Measurements from ENCODE around the gene C3orf62. TPM values are rescaled to one million over a fixed set of nuclear protein-coding genes. Genes with fewer than 3 reads are reported as not detected.
A peak's percentile ranks its signal among the peaks of the same experiment; 100 is the strongest.

C3orf62 gene
- total RNA-seq (1 to 10 TPM; 4.5 to 6.1 TPM), polyA plus RNA-seq (ENCODE audit: insufficient read length in 2 of 2) (10 to 100 TPM; 12.6 to 19.5 TPM)
- long read RNA-seq, donor 1, full-length matches to known transcripts, result 3 of 3 reads
- long read RNA-seq, donor 1, partial matches to known transcripts, result 0 of 3 reads
- long read RNA-seq, donor 1, other reads (novel, unspliced or antisense), result 0 of 3 reads
- long read RNA-seq, donor 2, full-length matches to known transcripts, result 1 of 1 reads
- long read RNA-seq, donor 2, partial matches to known transcripts, result 0 of 1 reads
- long read RNA-seq, donor 2, other reads (novel, unspliced or antisense), result 0 of 1 reads
- long read RNA-seq, donor 3, full-length matches to known transcripts, result 4 of 4 reads
- long read RNA-seq, donor 3, partial matches to known transcripts, result 0 of 4 reads
- long read RNA-seq, donor 3, other reads (novel, unspliced or antisense), result 0 of 4 reads
- long read RNA-seq, donor 4, partial matches to known transcripts, result 0 of 1 reads
- long read RNA-seq, donor 4, other reads (novel, unspliced or antisense), result 0 of 1 reads

DNA sequence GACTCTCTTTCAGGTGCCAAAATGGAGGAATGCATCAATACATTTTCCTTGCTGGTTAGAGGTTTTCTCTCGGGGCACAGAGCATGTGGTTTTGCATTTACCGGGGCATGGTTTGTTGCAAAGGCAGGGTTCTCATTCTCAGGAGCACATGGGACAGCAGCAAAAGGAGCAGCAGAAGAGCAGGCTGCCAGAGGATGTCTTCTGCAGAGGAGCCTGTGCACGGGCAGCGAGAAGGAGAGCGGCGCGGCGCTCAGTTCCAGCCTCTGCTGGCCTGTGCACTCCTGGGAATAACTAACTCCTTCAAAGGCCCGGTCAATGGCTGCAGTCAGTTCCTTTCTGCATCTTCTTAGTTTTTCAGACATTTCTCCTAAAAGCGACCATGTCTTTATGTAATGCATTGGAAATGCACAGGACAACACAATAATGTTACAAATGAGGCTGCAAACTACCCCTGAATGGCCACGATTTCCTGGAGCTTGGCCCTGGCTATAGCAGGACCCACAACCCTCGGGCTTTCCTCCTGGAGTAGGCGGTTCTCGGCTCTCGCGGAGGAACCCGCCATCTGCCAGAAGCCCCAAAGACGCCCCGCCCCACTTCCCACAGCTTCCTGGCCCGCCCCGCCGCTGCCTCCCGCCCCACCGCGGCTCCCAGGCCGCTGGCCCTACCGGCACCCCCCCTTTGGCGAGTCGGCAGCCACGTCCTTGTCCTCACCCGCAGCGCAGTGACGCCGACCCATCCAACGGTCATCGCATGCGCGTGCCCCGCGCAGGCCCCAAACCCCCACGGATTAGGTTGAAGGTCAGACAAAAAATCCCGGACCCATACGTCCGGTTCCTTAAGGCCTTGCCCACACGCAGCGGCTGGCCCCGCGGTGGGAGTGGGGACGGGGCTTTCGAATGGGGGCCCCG lies at the start of gene C3orf62:
C3orf62 (minus strand) TSS at position 758 of the 908 bp plus-strand sequence; CDS start at position 398, 360 bp downstream.
- H3K4me3 ChIP-seq (ENCODE audit: low read depth, low read length), result peak within 1 kb of the TSS; percentile 59
- H3K36me3 ChIP-seq (ENCODE audit: control insufficient read depth, insufficient read depth, low read length), result peaks cover 33% of the 10 kb centered on the region
- no peaks in the 10 kb centered on the region for H3K9me3 ChIP-seq (ENCODE audit: control insufficient read depth, insufficient read depth, low read length)
- H3K27me3 ChIP-seq (ENCODE audit: control insufficient read depth, insufficient read depth, low read length), result no peaks in the 10 kb centered on the region
- peak within 1 kb of the TSS; percentile 96 for H3K27ac ChIP-seq (ENCODE audit: low read depth, low read length)
- WGBS (ENCODE audit: insufficient coverage), result 5% methylated on average over 43 of the region's 51 CpGs
- peaks cover 18% of the 10 kb centered on the region for H3K4me1 ChIP-seq (ENCODE audit: control insufficient read depth, insufficient read depth, low read length)
- DNase-seq (ENCODE audit: low read depth in 4 of 6, low spot score in 6 of 6), result peak in 5 of 6 donors; percentile 53 to 91 (median 68)

DNA sequence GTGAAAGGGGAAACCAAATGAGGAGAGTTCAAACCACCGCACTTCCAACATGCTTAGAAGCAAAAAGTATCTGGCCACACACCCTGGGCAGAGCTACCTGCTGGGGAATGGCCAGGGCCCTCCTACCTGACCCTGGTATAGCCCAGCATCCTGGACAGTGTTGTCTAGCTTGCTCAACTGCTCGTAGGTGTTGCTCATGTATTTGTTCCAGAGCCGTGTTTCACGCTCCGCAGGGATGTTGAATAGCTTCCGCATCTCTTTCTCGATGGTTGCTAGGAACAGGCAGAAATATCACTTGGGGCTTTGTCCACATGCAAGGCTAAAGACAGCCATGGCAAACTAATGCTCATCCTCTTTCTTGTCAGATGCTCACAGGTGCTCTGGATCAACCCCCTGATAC lies 47.7 kb upstream of the C3orf62 start:
- Histone ChIP-seq H3K9me3 (ENCODE audit: control insufficient read depth, insufficient read depth, low read length) (no peaks in the 10 kb centered on the region), H3K4me3 (ENCODE audit: low read depth, low read length) (no peak overlapping the region), H3K4me1 (ENCODE audit: control insufficient read depth, insufficient read depth, low read length) (no peaks in the 10 kb centered on the region), H3K27me3 (ENCODE audit: control insufficient read depth, insufficient read depth, low read length) (no peaks in the 10 kb centered on the region), H3K27ac (ENCODE audit: low read depth, low read length) (no peak overlapping the region), H3K36me3 (ENCODE audit: control insufficient read depth, insufficient read depth, low read length) (peaks cover 73% of the 10 kb centered on the region)
- DNase-seq (ENCODE audit: low read depth in 4 of 6, low spot score in 6 of 6), result no peak
- 70% methylated on average over 7 of the region's 7 CpGs for WGBS (ENCODE audit: insufficient coverage)

DNA sequence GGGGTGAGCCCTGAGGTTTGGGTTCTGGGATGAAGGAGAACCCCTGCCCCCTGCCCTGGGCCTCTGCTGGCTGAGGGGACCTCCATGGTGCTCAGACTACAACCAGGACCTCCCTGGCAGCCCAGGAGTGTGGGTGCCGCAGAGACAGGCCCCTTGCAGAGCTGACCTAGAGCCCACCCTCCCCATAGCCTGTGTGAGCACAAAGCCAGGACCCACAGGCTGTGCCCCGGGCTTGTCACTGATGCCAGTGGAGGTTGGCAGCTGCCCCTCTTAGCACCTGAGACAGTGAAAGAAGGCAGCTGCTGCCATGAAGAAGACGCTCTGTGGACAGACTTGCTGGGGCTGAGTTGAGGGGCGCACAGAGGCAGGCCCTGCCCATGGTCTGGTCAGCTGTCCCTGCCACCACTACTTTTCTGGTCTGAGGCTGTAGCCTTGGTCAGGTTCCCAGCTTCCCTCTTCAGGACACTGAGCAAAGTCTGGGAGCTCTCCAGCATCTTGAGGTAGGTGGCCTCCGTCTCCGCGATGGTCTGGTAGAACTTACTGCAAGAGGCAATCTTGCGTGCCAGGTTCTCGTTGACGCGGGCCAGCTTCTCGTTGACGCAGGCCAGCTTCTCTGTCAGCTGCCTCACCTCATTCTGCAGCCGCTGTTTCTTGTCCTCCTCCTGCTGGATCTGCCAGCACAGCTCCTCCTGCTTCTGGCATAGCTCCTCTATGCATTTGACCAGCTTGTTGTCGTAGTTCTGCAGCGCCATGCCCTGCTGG lies 39.8 kb upstream of the C3orf62 start:
- Histone ChIP-seq H3K9me3 (ENCODE audit: control insufficient read depth, insufficient read depth, low read length) (no peaks in the 10 kb centered on the region), H3K27ac (ENCODE audit: low read depth, low read length) (no peak overlapping the region), H3K27me3 (ENCODE audit: control insufficient read depth, insufficient read depth, low read length) (no peaks in the 10 kb centered on the region), H3K4me1 (ENCODE audit: control insufficient read depth, insufficient read depth, low read length) (no peaks in the 10 kb centered on the region), H3K4me3 (ENCODE audit: low read depth, low read length) (no peak overlapping the region), H3K36me3 (ENCODE audit: control insufficient read depth, insufficient read depth, low read length) (peaks cover 70% of the 10 kb centered on the region)
- 99% methylated on average over 16 of the region's 16 CpGs for WGBS (ENCODE audit: insufficient coverage)
- DNase-seq (ENCODE audit: low read depth in 4 of 6, low spot score in 6 of 6), result no peak

DNA sequence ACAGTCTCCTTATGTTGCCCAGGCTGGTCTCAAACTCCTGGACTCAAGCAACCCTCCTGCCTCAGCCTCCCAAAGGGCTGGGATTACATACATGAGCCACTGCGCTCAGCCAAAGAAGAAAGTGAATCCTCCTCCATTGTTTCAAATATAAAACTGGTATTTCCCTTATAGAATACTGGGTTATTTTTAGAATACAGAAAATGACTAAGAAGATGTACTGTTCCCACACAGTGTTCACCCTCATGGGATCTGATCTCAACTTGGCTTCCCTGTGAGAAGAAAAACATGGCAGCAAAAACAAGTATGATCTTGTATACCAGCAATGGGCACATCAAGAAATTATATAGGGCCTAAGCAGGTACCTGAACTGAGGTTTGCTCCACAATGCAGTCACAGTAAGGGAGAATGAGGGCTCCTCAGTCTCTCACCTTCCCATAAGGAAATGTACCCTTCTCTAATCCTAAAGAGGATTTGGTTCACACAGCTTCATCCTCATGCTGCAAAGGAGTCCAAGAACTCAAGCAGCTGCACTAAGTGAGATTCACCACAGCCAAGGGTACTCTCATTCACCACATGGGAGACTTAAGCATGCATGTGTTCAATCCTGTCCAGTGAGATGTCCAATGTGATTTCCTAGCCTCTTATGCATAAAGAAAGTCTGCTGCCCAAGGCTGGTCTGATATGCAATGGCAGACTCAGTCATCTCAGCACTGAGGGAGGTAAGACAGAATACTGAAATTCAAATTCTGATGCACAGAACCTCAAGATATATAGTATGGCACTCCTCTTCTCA lies 37.1 kb upstream of the C3orf62 start:
- no CpG with 5 or more reads among the region's 1 CpG for WGBS (ENCODE audit: insufficient coverage)
- Histone ChIP-seq H3K36me3 (ENCODE audit: control insufficient read depth, insufficient read depth, low read length) (peaks cover 71% of the 10 kb centered on the region), H3K9me3 (ENCODE audit: control insufficient read depth, insufficient read depth, low read length) (no peaks in the 10 kb centered on the region), H3K4me3 (ENCODE audit: low read depth, low read length) (no peak overlapping the region), H3K27me3 (ENCODE audit: control insufficient read depth, insufficient read depth, low read length) (no peaks in the 10 kb centered on the region), H3K4me1 (ENCODE audit: control insufficient read depth, insufficient read depth, low read length) (no peaks in the 10 kb centered on the region), H3K27ac (ENCODE audit: low read depth, low read length) (no peak overlapping the region)
- DNase-seq (ENCODE audit: low read depth in 4 of 6, low spot score in 6 of 6), result no peak

DNA sequence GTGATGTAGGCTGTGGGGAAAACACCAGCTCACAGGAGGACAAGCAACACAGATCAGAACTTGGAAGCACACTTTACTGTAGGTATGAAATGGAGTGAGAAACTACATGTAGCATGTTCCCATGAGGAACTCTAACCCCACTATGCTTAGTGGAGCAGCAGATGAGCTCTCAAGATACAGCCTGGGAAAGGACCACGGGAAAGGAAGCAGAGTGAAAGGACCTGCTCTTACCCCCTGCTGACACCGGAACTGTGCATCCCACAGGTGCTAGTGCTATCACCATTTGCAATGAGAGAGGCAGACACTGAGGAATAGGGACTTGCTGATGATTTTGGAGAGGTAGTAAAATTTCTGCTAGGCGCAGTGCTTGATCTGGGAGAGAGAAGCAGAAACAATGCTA lies 34.3 kb upstream of the C3orf62 start:
- H3K4me1 ChIP-seq (ENCODE audit: control insufficient read depth, insufficient read depth, low read length), result no peaks in the 10 kb centered on the region
- no peak overlapping the region for H3K4me3 ChIP-seq (ENCODE audit: low read depth, low read length)
- H3K27me3 ChIP-seq (ENCODE audit: control insufficient read depth, insufficient read depth, low read length), result no peaks in the 10 kb centered on the region
- H3K9me3 ChIP-seq (ENCODE audit: control insufficient read depth, insufficient read depth, low read length), result no peaks in the 10 kb centered on the region
- peaks cover 70% of the 10 kb centered on the region for H3K36me3 ChIP-seq (ENCODE audit: control insufficient read depth, insufficient read depth, low read length)
- no peak for DNase-seq (ENCODE audit: low read depth in 4 of 6, low spot score in 6 of 6)
- WGBS (ENCODE audit: insufficient coverage), result 92% methylated on average over 2 of the region's 3 CpGs
- H3K27ac ChIP-seq (ENCODE audit: low read depth, low read length), result no peak overlapping the region

DNA sequence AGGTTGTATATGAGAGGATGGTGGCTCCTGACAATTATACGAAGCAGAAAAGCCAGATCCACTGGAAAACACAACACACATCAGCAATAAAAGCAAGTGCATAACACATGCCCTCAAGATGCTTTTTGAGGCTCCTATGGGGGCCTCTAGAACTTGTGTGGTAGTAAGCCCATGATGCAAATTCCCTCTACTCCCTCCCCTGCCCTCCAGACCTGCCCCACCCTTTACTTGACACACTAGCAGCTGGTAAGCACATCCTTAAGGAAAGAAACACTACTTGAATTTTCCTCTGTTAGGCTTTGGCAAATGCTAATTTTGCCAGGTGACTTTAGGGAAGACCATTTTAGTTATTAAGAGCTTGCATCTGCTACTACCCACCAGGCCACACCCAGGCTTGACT lies 33.6 kb upstream of the C3orf62 start:
- Histone ChIP-seq H3K9me3 (ENCODE audit: control insufficient read depth, insufficient read depth, low read length) (no peaks in the 10 kb centered on the region), H3K27me3 (ENCODE audit: control insufficient read depth, insufficient read depth, low read length) (no peaks in the 10 kb centered on the region), H3K4me1 (ENCODE audit: control insufficient read depth, insufficient read depth, low read length) (no peaks in the 10 kb centered on the region), H3K4me3 (ENCODE audit: low read depth, low read length) (no peak overlapping the region), H3K27ac (ENCODE audit: low read depth, low read length) (no peak overlapping the region), H3K36me3 (ENCODE audit: control insufficient read depth, insufficient read depth, low read length) (peaks cover 71% of the 10 kb centered on the region)
- WGBS (ENCODE audit: insufficient coverage), result no CpG with 5 or more reads among the region's 1 CpG
- no peak for DNase-seq (ENCODE audit: low read depth in 4 of 6, low spot score in 6 of 6)

DNA sequence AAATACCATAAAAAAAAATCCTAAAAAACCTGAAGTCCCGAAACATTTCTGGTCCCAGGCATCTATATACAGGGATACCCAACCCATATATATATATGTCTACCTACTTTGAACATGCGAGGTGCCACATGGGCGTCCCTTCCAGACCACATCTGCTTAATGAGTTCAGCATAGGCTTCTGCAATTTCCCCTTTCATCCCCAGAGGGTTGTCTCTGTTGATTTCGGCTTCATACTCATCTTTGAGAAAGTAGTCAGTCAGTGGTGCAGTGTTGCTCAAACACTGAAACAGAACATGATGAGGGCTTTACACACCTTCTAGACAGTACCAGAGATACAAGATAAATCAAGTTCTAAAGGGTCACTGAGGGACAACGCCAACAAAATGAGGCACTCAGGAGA lies 28.6 kb upstream of the C3orf62 start:
- no peak overlapping the region for H3K4me3 ChIP-seq (ENCODE audit: low read depth, low read length)
- no peaks in the 10 kb centered on the region for H3K9me3 ChIP-seq (ENCODE audit: control insufficient read depth, insufficient read depth, low read length)
- H3K36me3 ChIP-seq (ENCODE audit: control insufficient read depth, insufficient read depth, low read length), result peaks cover 75% of the 10 kb centered on the region
- H3K27me3 ChIP-seq (ENCODE audit: control insufficient read depth, insufficient read depth, low read length), result no peaks in the 10 kb centered on the region
- DNase-seq (ENCODE audit: low read depth in 4 of 6, low spot score in 6 of 6), result no peak
- no peak overlapping the region for H3K27ac ChIP-seq (ENCODE audit: low read depth, low read length)
- WGBS (ENCODE audit: insufficient coverage), result 100% methylated on average over 4 of the region's 5 CpGs
- no peaks in the 10 kb centered on the region for H3K4me1 ChIP-seq (ENCODE audit: control insufficient read depth, insufficient read depth, low read length)

DNA sequence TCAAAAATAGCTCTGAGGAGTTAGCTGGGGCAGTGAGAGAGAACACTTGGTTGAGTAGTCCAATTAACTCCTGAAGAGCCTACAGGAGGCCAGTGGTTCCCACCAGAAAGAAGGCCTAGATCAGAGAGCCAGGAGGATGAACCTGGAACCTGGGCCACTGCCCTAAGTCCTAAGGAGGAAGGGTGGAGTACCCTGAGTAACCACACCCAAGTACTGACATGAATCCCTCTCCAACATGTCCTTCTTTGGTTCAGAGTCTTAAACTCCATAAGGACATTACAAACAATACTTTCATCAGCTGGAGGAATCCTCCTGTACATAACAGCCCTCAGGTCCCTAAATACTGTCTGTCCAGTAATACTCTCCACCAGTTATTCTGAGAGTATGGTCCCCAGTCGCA lies 25.6 kb upstream of the C3orf62 start:
- no peak overlapping the region for H3K4me3 ChIP-seq (ENCODE audit: low read depth, low read length)
- H3K4me1 ChIP-seq (ENCODE audit: control insufficient read depth, insufficient read depth, low read length), result no peaks in the 10 kb centered on the region
- no CpG with 5 or more reads among the region's 1 CpG for WGBS (ENCODE audit: insufficient coverage)
- no peak for DNase-seq (ENCODE audit: low read depth in 4 of 6, low spot score in 6 of 6)
- no peaks in the 10 kb centered on the region for H3K27me3 ChIP-seq (ENCODE audit: control insufficient read depth, insufficient read depth, low read length)
- no peak overlapping the region for H3K27ac ChIP-seq (ENCODE audit: low read depth, low read length)
- H3K9me3 ChIP-seq (ENCODE audit: control insufficient read depth, insufficient read depth, low read length), result no peaks in the 10 kb centered on the region
- H3K36me3 ChIP-seq (ENCODE audit: control insufficient read depth, insufficient read depth, low read length), result peaks cover 79% of the 10 kb centered on the region
